ENCODE measurements around the gene MTOR.

- TF ChIP-seq GATA2 (IDR thresholded peaks at IDR 0.05; ENCODE audit: low read depth, low read length) = no peak
- no peak for TF ChIP-seq GATA3 (IDR thresholded peaks at IDR 0.05; ENCODE audit: low read depth, low read length)
Observed at GRCh38 chr1:11061652-11062365, 200.5 kb downstream of the MTOR start.
